ENCODE data around the gene FAM83G. TPM values are rescaled to one million over a fixed set of nuclear protein-coding genes. Genes with fewer than 3 reads are reported as not detected.
"Not testable (repeated sequence)": the region's sequence is repeated elsewhere in the genome, so short reads cannot be mapped to it uniquely, and the experiment has no call there.

The FAM83G gene, protein sequence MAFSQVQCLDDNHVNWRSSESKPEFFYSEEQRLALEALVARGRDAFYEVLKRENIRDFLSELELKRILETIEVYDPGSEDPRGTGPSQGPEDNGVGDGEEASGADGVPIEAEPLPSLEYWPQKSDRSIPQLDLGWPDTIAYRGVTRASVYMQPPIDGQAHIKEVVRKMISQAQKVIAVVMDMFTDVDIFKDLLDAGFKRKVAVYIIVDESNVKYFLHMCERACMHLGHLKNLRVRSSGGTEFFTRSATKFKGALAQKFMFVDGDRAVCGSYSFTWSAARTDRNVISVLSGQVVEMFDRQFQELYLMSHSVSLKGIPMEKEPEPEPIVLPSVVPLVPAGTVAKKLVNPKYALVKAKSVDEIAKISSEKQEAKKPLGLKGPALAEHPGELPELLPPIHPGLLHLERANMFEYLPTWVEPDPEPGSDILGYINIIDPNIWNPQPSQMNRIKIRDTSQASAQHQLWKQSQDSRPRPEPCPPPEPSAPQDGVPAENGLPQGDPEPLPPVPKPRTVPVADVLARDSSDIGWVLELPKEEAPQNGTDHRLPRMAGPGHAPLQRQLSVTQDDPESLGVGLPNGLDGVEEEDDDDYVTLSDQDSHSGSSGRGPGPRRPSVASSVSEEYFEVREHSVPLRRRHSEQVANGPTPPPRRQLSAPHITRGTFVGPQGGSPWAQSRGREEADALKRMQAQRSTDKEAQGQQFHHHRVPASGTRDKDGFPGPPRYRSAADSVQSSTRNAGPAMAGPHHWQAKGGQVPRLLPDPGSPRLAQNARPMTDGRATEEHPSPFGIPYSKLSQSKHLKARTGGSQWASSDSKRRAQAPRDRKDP
- 2.9 and 5.0 TPM in 2 replicates for total RNA-seq (2014; rRNA removed; shearing (Covaris generic))

DNA sequence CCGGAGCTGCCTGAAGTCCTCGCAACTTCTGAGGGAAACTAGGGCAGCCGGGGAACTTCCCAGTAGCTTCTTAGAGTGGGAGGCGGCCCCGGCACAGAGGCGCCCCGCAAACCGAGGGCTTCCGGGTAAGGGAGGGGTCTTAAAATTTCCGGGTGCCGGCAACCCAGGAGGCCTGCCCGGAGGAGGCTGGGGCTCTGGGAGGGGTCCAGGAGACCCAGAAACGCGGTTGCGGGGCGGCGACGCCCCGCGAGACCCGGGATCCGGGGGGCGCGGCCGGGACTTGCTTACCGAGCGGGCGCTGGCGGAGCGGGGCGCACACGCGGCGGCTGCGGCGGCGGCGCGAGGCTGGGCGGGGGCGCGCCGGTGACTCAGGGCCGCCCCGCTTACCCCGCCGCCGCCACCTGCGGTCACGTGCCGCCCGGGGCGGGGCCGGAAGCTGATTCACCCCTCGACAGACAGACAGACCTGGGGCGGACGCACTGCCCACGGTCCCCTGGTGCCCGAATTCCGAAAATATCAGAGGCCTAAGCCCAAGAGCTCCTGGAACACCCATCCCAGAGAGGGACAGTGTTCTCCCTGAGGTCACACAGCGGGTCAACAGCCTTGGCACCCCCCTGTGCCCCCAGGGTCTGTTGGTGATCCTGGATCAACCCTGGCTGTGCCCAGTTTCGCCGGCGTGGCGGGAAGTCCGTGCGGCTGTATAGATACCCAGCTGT lies at the start of gene FAM83G:
FAM83G (minus strand) TSS at position 344 of the 716 bp plus-strand sequence. CDS start 723 bp downstream, outside the sequence.
- DNase-seq (ENCODE audit: low read depth): peak; percentile 76

DNA sequence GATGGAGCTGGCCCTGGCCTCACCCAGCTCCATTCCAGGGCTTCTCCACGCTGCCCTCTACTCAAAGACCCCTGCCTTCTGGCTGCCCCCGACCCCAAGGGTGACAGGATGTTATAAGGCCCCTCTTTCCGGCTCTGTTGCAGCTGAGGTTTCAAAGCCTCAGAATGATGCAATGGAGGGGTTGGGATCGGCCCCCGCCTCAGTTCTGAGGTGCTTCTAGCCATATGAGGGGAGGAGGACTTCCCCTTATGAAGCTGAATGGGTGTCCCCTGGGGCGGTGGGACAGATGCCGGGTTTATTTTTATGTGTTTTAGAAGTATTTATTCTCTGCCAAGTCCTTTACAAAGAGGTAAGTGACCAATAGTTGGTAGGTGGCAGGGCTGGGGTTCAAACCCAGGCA lies 44.3 kb upstream of the FAM83G start:
- DNase-seq (ENCODE audit: low read depth): not testable (repeated sequence)

DNA sequence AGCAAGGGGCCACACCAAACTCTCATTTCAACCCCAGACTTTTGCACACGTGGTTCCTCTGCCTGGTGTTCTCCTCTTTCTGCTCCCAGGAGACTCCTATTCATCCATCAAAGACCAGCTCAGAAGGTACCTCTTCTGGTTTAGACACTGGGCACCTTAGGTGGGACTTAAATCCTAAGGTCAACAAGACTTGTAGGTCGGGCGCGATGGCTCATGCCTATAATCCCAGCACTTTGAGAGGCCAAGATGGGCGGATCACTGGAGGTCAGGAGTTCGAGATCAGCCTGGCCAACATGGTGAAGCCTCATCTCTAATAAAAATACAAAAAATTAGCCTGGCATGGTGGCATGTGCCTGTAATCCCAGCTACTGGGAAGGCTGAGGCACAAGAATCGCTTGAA lies 42.9 kb upstream of the FAM83G start:
- DNase-seq (ENCODE audit: low read depth): not testable (repeated sequence)

DNA sequence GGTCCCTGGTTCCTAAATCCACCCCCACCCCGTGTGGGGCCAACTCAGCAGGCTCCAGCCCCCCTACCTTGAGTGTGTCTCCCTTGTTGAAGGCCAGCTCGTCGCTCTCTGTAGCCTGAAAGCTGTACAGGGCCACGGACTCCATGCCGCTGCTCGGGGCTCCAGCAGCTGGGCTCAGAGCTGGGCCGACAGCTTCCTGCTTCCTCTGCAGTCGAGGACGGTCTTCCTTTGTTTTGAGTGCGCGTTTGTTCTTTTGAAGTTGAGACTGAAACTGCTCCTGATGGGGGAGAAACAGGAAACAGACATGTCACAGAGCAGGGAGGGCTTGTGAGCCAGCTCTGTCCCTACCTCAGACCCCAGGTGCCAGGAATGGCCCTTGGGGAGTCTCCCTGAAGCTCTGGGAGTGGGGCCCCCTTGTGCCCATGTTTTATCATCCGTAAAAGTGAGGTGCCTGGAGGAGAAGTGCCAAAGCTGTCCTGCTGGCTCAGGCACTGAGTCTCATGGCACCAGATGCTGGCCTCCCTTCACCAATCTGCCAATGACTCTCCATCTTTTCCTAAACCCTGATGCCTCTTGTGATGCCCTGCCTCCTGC lies 42.3 kb upstream of the FAM83G start, which contains the start of gene GRAP:
GRAP (minus strand) TSS at position 176 of the 594 bp plus-strand sequence; CDS start at position 145, 31 bp downstream.
- DNase-seq (ENCODE audit: low read depth): not testable (repeated sequence)

DNA sequence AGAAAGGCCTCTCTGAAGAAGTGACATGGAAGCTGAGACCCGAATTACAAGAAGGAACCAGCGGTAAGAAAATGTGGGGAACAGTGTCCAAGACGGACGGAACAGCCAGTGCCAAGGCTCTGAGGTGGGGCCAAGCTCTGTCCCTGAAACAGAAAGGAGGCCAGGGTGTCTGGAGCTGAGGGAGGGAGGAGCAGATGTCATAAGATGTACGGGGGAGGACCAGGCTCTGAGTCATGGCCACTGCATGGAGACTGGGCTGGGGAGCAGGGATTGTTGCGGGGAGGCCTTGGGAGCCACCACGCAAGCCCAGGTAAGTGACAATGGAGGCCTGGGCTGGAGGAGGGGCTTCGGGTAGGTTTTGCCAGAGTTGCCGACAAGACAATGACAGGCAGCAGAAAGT lies 40.1 kb upstream of the FAM83G start:
- not testable (repeated sequence) for DNase-seq (ENCODE audit: low read depth)

DNA sequence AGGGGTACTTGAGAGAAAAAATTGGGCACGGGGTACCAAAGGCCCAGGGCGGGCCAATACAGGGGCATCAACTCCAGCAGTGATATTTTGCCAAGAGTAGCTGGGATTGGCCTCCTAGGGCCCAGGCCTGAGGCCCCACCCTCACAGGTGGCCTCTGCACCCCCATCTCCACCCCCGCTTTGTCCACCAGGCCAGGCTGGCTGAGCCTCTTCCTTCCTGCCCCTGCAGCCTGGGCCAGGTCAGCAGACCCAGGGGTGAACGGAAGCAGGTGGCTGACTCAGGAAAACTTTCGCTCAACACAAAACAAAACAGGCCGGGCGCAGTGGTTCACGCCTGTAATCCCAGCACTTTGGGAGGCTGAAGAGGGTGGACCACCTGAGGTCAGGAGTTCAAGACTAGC lies 38.5 kb upstream of the FAM83G start:
- DNase-seq (ENCODE audit: low read depth): not testable (repeated sequence)

DNA sequence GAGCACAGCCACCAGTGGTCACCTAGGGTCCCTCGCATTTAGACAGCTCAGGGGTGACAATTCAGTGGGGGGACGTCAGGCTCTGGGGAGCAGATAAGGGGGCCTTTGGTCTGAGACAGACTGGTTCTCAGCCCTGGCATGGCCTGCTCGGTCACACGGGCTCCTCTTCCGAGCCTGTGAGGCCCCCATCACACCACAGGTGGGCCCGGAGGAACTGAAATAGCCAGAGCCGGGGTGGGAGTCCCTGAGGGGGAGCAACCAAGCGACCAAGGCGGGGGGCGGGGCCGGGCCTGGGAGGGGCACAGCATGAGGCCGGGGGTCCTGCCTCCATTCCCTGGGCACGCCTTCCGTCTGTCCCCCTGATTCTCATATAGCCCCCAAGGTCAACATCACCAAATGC lies 37.8 kb upstream of the FAM83G start:
- not testable (repeated sequence) for DNase-seq (ENCODE audit: low read depth)

DNA sequence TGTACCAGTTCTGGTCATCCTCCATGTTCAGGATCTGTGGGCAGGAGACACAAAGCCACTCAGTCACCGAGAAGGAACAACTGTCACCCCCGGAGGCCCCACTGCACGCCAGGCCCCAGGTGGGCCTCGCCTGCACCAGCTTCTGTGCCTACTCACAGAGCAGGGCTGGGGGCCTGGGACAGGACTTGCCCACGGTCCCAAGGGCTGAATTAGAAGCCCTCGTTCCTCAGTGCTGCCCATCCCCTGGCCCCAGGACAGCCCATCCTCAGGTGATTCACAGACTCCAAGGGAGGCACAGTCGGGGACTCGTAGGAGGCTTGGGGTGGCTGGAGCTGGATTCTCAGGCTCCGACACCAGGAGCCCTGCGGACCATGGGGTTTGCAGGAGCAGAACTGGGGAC lies 37.3 kb upstream of the FAM83G start:
- not testable (repeated sequence) for DNase-seq (ENCODE audit: low read depth)

DNA sequence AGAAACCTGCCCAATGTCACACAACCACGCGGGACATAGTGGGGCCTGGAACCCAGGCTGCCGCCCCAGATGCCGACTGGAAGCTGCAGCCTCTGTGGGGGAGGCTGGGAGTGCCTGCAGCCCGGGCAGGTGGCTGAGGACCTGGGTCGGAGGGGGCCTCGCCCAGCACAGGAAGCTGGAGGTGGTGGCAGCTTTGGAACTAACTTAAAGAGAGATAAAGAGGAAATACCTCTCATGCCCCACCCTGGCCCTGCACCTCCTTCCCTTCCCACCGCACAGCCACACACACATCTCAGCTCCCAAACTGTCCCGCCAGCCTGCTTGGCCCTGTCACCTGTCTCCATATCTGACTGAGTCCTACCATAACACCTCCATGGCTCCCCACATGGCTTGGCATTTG lies 35.8 kb upstream of the FAM83G start:
- DNase-seq (ENCODE audit: low read depth): not testable (repeated sequence)

DNA sequence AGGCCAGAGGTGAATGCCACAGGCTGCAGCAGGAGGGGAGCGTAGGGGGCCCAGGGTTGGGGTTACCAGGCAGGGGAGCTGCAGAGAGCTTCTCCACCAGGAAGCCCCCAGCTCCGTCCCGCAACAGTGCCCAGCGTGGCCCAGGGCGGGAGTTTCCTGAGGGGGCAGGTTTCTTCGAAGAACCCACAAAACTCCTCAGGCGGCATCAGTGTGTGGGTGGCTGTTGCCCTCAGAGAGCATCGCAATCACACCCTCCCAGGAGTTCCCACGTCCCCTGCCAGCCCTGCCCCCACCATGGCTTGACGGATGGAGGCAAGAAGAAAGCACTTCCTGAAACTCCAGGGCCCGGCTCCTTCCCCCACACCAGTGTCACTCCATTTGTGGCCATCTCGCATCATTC lies 34.2 kb upstream of the FAM83G start:
- DNase-seq (ENCODE audit: low read depth): not testable (repeated sequence)

DNA sequence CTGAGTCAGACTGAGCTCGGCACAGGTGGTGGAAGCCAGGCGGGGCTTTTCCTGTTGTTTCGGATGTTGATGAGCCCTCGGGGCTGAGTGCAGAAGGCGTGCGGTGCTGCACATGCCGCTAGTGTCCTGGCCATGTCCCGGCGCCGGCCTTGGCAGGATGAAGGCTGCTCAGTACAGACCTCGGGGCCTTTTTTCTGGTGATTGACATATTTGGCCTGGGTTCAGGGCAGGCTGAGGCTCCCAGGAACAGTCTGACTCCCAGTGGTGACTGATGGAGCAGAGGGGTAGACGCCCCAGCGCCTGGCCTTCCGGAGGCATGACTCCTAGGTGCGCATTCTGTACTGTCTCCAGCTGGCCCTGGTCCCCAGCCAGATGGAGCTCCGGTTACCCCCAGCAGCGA lies 33.4 kb upstream of the FAM83G start:
- not testable (repeated sequence) for DNase-seq (ENCODE audit: low read depth)

DNA sequence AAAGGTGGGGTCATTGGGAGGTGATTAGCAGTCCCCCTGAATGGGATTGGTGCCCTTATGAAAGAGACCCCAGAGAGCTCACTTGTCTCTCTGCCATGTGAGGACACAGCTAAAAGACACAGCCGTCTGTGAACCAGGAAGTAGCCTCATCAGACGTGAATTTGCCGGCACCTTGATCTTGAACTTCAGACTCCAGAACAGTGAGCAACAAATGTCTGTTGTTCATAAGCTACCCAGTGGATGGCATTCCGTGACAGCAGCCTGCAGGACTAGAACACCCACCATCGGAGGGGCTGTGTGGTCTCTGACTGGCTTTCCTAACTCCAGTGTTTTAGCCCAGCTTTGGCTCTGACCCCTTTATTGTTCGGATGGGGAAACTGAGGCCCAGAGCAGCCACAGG lies 33.0 kb upstream of the FAM83G start:
- not testable (repeated sequence) for DNase-seq (ENCODE audit: low read depth)

DNA sequence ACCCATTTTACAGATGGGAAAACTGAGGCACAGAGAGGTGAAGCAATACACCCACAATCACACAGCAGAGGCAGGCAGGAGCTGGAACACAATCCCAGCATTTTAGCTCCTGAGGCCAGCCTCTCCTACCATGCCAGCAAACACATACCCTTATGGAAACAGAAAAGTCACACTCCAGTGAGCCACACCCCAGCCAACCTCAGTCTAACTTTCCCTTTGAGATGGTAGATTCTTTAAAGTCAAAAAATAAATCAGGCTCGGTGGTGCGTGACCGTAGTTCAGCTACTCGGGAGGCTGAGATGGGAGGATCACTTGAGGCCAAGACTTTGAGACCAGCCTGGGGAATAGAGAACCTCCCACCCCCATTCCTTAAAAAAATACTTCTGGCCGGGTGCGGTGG lies 31.6 kb upstream of the FAM83G start:
- DNase-seq (ENCODE audit: low read depth): not testable (repeated sequence)

DNA sequence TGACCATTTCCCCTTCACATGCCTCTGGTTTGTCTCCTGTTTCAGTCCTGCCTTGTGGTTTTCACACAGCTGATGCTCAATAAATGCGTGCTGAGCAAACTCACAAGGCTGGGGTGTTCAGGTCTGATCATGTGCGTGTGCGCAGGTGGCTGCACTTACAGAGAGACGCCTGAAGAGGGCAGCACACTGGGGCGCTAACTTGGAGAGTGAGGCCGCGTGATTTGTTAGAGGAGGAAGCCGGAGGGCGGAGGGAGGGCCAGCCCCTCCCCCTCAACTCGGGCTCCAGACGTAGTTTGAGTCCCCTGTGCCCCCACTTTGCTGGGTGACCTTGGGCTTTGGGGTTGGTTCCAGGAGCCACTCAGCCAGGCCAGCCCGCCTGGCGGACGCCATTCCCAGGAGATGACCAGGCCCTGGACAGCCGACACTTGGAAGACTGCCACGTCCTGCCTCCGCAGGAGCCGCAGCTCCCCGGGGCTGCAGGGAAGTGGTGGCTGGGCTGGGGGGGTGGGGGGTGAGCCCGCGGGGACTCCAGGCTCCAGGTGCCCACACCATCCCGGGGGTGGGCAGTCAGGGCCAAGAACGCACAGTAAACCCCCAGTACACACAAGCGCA lies 27.9 kb upstream of the FAM83G start:
- DNase-seq (ENCODE audit: low read depth): not testable (repeated sequence)

DNA sequence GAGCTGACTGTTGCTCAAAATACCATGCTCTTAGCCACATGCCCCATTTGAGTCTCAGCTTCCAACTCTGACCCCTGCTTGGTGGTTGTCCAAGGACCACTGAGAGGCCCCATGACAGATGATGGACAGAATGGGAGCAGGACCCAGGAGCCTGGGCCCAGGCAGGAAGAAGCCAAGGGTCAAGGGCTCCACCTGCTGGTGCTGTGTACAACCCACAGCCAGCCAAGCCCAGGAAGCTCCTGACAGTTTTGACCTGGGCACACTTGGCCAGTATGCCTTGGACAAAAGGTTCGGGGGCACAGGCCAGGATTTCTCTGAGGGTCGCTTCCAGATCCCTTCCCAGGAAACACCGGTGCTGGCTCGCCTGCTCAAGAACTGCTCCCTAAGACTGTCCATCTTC lies 27.2 kb upstream of the FAM83G start:
- not testable (repeated sequence) for DNase-seq (ENCODE audit: low read depth)

DNA sequence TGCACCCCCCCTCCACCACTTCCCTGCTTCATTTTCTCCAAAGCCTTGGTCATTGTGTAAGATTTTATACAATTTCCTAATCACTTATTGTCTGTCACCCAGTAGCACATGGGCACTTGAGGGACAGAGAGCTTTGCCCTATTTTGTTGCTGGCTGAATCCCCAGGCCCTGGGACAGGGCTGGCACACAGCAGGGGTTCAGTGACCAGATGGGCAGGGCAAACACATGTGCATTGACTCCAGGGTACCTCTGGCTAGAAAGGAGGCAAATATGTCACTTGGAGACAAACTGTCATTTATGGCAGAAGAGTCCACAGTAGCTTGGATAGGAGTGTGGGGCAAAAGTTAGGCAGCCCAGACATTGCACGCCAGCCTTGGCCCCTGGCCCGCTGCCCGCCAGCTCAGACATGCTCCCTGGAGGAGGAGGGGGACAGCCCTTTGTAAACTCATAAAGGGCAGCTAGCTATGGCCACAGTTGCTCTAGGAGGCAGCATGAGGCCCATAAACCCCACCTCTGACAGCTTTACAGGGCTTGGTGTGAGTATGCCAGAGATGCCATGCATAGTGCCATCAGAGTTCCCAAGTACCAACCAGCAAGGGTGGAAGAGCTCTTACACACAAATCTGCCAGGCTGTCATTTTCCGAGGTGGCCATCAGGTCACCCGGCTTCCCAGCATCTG lies 26.3 kb upstream of the FAM83G start:
- DNase-seq (ENCODE audit: low read depth): not testable (repeated sequence)

DNA sequence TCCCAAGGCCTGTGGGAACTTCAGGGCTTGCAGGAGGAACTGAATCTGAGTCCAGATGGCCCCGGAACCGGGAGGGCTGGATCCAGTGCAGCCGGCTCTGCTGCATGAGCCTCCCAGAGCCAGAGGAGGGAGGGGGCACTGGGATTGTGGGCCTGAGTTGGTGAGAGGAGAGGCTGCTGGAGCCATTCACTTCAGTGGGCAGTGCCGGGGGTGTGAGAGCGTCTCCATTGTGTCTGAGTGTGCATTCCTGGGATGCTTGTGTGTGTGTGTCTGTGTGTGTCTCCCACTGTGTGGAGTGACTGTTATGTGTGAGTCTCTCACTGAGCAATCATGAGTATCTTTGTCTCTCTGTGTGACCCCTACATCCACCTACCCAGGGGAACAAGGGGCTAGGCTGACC lies 25.2 kb upstream of the FAM83G start:
- not testable (repeated sequence) for DNase-seq (ENCODE audit: low read depth)

DNA sequence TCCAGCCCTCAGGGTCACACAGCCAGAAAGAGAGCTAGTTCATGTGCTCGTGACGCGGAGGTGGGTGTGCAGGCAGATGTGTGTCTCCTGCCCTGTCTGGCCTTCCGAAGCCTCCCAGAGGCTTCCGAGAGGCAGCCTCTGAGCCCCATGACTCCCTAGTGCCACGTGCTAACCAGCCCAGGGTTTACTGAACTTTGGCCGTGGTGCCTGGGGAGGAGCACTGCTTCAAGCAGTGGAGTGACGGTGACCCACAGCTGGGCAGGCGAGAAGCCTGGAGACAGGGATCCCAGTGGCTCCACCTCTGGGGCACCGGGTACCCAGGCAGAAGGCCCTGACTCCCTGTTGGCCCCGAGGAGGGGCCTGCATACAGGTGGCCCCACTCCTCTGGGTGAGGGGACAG lies 24.1 kb upstream of the FAM83G start:
- DNase-seq (ENCODE audit: low read depth): not testable (repeated sequence)

DNA sequence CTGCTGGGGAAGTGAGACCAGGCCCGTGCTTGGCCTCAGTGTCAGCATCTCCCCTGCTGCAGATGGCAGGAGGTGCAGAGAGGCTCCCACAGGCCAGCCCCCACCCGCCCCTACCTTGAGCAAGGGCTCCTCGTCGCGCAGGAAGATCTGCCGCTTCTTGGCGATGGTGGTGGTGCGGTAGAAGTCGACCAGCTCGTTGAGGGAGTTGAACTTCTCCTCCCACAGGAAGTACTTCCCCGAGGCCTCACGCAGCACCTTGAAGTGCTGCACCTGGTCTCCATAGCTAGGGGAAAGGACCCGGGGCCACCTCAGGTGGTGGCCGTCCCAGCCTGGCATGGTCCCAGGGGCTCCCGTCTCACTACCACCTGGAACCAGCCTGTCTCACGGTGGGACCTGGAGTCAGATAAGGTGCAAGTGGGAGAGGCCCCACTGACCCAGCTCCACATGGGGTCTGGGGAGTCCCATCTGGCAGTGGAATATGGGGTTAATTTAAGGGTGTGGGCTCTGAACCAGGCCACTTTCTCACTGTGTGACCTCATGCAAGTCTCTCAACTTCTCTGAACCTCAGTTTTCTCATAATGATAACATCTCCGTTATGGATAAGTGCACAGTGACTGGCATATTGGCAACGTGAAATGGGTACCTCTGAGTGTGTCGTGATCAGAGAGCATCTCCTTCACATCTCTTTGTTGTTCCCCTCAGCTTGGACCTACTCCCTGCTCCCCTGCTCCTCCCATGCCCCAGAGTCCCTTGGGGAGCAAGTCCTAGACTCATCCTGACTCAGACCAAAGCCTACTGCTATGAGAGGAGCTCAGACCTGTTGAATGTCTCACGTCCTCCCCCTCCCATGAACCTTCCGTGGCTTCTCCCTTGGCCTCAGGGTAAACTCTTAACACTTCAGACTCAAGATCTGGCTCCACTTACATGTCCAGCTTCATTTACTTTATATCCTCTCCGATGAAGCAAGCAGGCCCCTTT lies 19.8 kb upstream of the FAM83G start:
- peak; percentile 31 for DNase-seq (ENCODE audit: low read depth)

All from RPMI7951 (cell line).